ENCODE measurements around the gene ASTN2.

The ASTN2 gene

GRCh38 chr9:117232281-117232680, 182.6 kb downstream of the ASTN2 start:
- H3K27ac ChIP-seq (ENCODE audit: low read length) = no peak overlapping the region
- no peaks in the 10 kb centered on the region for H4K20me1 ChIP-seq (ENCODE audit: insufficient read depth, low read length)
- no peak for DNase-seq
- H3K4me2 ChIP-seq (ENCODE audit: insufficient read depth, low read length) = no peak overlapping the region
- H3K27me3 ChIP-seq (ENCODE audit: insufficient read depth, low read length, poor library complexity) = no peaks in the 10 kb centered on the region
- H3K4me1 ChIP-seq (ENCODE audit: insufficient read depth, low read length) = no peaks in the 10 kb centered on the region
- H3K4me3 ChIP-seq (ENCODE audit: low read depth in 1 of 2, low read length in 2 of 2) = no peak overlapping the region
- ATAC-seq (ENCODE audit: insufficient read depth, low read depth) = no peak
- H3K9me3 ChIP-seq (ENCODE audit: insufficient read depth, low read length, severe bottlenecking) = no peaks in the 10 kb centered on the region
- no peaks in the 10 kb centered on the region for H3K79me2 ChIP-seq (ENCODE audit: insufficient read depth, low read length)
- H3K9ac ChIP-seq (ENCODE audit: low read depth, low read length) = no peak overlapping the region
- no peak for TF ChIP-seq CTCF (IDR thresholded peaks at IDR 0.05; ENCODE audit: borderline replicate concordance, extremely low read depth, low read length, poor library complexity, severe bottlenecking)
- no peak for TF ChIP-seq EZH2 (IDR thresholded peaks at IDR 0.05; ENCODE audit: borderline replicate concordance, low read depth, low read length, severe bottlenecking)
- no peaks in the 10 kb centered on the region for H3K36me3 ChIP-seq (ENCODE audit: insufficient read depth, low read length)
- H2AFZ ChIP-seq (ENCODE audit: low read depth, low read length) = no peak overlapping the region

- no peak overlapping the region for H3K4me3 ChIP-seq (ENCODE audit: low read depth in 1 of 2, low read length in 2 of 2)
- no peak overlapping the region for H2AFZ ChIP-seq (ENCODE audit: low read depth, low read length)
- no peaks in the 10 kb centered on the region for H4K20me1 ChIP-seq (ENCODE audit: insufficient read depth, low read length)
- no peak overlapping the region for H3K4me2 ChIP-seq (ENCODE audit: insufficient read depth, low read length)
- TF ChIP-seq EZH2 (IDR thresholded peaks at IDR 0.05; ENCODE audit: borderline replicate concordance, low read depth, low read length, severe bottlenecking) (no peak), CTCF (IDR thresholded peaks at IDR 0.05; ENCODE audit: borderline replicate concordance, extremely low read depth, low read length, poor library complexity, severe bottlenecking) (no peak)
- H3K9me3 ChIP-seq (ENCODE audit: insufficient read depth, low read length, severe bottlenecking) = no peaks in the 10 kb centered on the region
- H3K4me1 ChIP-seq (ENCODE audit: insufficient read depth, low read length) = no peaks in the 10 kb centered on the region
- DNase-seq (no peak), ATAC-seq (ENCODE audit: insufficient read depth, low read depth) (no peak)
- no peaks in the 10 kb centered on the region for H3K27me3 ChIP-seq (ENCODE audit: insufficient read depth, low read length, poor library complexity)
- no peak overlapping the region for H3K27ac ChIP-seq (ENCODE audit: low read length)
- H3K79me2 ChIP-seq (ENCODE audit: insufficient read depth, low read length) = no peaks in the 10 kb centered on the region
- no peak overlapping the region for H3K9ac ChIP-seq (ENCODE audit: low read depth, low read length)
- H3K36me3 ChIP-seq (ENCODE audit: insufficient read depth, low read length) = no peaks in the 10 kb centered on the region
Measured at GRCh38 chr9:117231012-117231411, 183.8 kb downstream of the ASTN2 start.

- H3K79me2 ChIP-seq (ENCODE audit: insufficient read depth, low read length) = no peaks in the 10 kb centered on the region
- ATAC-seq (ENCODE audit: insufficient read depth, low read depth) = no peak
- H2AFZ ChIP-seq (ENCODE audit: low read depth, low read length) = no peak overlapping the region
- H3K9ac ChIP-seq (ENCODE audit: low read depth, low read length) = no peak overlapping the region
- H3K4me2 ChIP-seq (ENCODE audit: insufficient read depth, low read length) = no peak overlapping the region
- no peaks in the 10 kb centered on the region for H4K20me1 ChIP-seq (ENCODE audit: insufficient read depth, low read length)
- H3K27me3 ChIP-seq (ENCODE audit: insufficient read depth, low read length, poor library complexity) = no peaks in the 10 kb centered on the region
- H3K27ac ChIP-seq (ENCODE audit: low read length) = no peak overlapping the region
- H3K36me3 ChIP-seq (ENCODE audit: insufficient read depth, low read length) = no peaks in the 10 kb centered on the region
- DNase-seq = no peak
- no peaks in the 10 kb centered on the region for H3K9me3 ChIP-seq (ENCODE audit: insufficient read depth, low read length, severe bottlenecking)
- H3K4me1 ChIP-seq (ENCODE audit: insufficient read depth, low read length) = no peaks in the 10 kb centered on the region
- no peak overlapping the region for H3K4me3 ChIP-seq (ENCODE audit: low read depth in 1 of 2, low read length in 2 of 2)
- TF ChIP-seq EZH2 (IDR thresholded peaks at IDR 0.05; ENCODE audit: borderline replicate concordance, low read depth, low read length, severe bottlenecking) (no peak), CTCF (IDR thresholded peaks at IDR 0.05; ENCODE audit: borderline replicate concordance, extremely low read depth, low read length, poor library complexity, severe bottlenecking) (no peak)
Measured at GRCh38 chr9:117224695-117225094, 190.2 kb downstream of the ASTN2 start.

- no peaks in the 10 kb centered on the region for H3K9me3 ChIP-seq (ENCODE audit: insufficient read depth, low read length, severe bottlenecking)
- no peak for DNase-seq
- no peak for TF ChIP-seq EZH2 (IDR thresholded peaks at IDR 0.05; ENCODE audit: borderline replicate concordance, low read depth, low read length, severe bottlenecking)
- TF ChIP-seq CTCF (IDR thresholded peaks at IDR 0.05; ENCODE audit: borderline replicate concordance, extremely low read depth, low read length, poor library complexity, severe bottlenecking) = no peak
Measured at GRCh38 chr9:117218951-117219350, 195.9 kb downstream of the ASTN2 start.

More at GRCh38 chr9:117218951-117219350, 195.9 kb downstream of the ASTN2 start:
- Histone ChIP-seq H4K20me1 (ENCODE audit: insufficient read depth, low read length) (no peaks in the 10 kb centered on the region), H3K9ac (ENCODE audit: low read depth, low read length) (no peak overlapping the region), H3K27ac (ENCODE audit: low read length) (no peak overlapping the region), H3K4me1 (ENCODE audit: insufficient read depth, low read length) (no peaks in the 10 kb centered on the region), H3K79me2 (ENCODE audit: insufficient read depth, low read length) (no peaks in the 10 kb centered on the region), H2AFZ (ENCODE audit: low read depth, low read length) (no peak overlapping the region), H3K4me3 (ENCODE audit: low read depth in 1 of 2, low read length in 2 of 2) (no peak overlapping the region), H3K4me2 (ENCODE audit: insufficient read depth, low read length) (no peak overlapping the region), H3K27me3 (ENCODE audit: insufficient read depth, low read length, poor library complexity) (no peaks in the 10 kb centered on the region), H3K36me3 (ENCODE audit: insufficient read depth, low read length) (no peaks in the 10 kb centered on the region)
- no peak for ATAC-seq (ENCODE audit: insufficient read depth, low read depth)

All from DND-41 (cell line).